NCI-H69 (cell line): Measurements from ENCODE around the gene TROAP.
"Not testable (repeated sequence)": the region's sequence is repeated elsewhere in the genome, so short reads cannot be mapped to it uniquely, and the experiment has no call there.

Experiments used
- DNase-seq: peaks from one replicate; lab custom pipeline; 2025; lab: John Stamatoyannopoulos, UW

The TROAP gene

GRCh38 chr12:49367381-49368239, 44.6 kb downstream of the TROAP start, which contains the start of gene SPATS2:
TSS of gene SPATS2 (plus strand) at chr12:49367462. CDS start at chr12:49461013, 93,551 bp downstream.
- DNase-seq = peak; percentile 90

- peak; percentile 49 for DNase-seq
These were observed 45.2 kb downstream of the TROAP start for GRCh38 chr12:49368240-49368600.

DNA sequence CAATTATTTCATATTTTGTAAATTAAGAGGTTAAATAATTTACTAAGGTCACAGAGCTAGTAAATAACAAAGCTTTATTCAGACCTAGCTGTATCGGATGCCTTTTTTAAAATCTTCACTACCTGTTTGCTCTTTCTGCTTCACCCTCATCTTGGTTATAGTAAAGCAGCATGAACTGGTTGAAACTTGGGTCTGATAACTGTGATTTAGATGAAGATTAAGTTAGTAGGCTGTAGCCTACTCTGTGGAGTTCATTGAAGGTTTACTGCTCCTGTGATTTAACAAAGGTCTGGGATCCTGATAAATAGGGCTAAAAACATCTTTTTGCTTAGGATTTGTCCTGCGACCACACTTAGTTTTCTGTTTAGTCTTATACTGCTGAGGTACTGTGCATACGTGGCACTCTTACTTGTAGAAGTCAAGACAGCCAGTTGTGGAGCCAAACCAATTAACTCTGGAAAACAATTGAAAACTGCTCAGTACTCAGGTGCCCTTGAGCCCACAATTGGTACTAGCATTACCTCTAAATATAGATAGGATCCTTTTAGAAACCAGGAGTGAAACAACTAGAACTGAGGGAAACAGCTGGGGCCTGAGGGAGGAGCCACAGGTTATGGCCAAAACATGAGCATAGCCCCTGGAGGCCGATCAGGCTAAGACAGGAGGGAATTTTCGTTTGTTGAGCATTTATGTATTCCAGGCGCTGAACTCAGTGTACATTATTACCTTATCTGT, 46.5 kb downstream of the TROAP start:
- DNase-seq = peak; percentile 84

DNA sequence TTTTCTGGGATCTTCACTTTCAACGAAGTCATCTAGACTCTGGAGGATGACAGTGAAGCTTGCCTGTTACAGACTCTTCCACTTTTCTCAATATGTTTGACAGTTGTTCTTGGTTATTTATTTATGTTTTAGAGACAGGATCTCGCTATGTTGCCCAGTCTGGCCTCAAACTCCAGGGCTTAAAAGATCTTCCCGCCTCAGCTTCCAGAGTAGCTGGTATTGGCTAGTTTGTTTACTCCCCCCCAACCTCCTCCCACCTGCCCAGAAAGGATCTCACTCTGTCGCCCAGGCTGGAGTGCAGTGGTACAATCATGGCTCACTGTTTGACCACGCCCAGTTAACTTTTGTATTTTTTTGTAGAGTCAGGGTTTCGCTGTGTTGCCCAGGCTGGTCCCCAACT, 47.5 kb downstream of the TROAP start:
- DNase-seq = no peak

- peak; percentile 31 for DNase-seq
These were observed 52.4 kb downstream of the TROAP start for GRCh38 chr12:49375406-49375805.

GRCh38 chr12:49377386-49377785, 54.3 kb downstream of the TROAP start:
- no peak for DNase-seq

DNA sequence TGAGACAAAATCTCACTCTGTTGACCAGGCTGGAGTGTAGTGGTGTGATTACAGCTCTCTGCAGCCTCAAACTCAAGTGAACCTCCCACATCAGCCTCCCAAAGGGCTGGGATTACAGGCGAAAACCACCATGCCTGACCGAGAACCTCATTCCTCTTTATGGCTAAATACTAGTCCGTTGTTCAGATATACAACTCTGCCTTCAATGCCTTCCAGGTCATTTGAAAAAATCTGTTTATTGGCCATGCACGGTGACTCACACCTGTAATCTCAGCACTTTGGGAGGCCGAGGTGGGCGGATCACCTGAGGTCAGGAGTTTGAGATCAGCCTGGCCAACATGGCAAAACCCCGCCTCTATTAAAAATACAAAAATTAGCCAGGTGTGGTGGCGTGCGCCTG, 57.1 kb downstream of the TROAP start:
- not testable (repeated sequence) for DNase-seq
